NOMO-1 treated with DMSO at 0.1 percent for 48 hours (cell line): ENCODE data around the gene RNF8.

Experiments
- DNase-seq: peaks from one replicate; lab custom pipeline; 2025; ENCODE audit not compliant: unreplicated experiment; lab: John Stamatoyannopoulos, UW

Gene RNF8

DNA sequence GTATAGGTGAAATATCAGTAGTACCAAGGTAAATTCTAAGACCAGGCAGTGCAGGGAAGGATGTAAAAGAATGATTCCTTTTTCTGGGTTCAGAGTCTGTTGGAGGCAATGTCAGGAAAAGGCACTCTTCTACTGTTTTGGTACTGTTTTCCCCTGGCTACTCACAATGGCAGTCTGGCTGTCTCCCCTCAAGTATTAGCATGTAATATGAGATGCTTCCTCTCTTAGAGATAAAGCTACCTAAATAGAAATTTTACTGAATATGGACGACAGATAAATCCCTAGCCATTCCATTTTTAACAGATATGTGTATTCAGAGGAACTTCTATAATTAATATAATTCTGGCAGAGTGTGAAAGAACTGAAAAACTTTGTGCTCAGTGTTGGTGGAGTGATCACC, 3.5 kb downstream of the RNF8 start:
- no peak for DNase-seq

DNA sequence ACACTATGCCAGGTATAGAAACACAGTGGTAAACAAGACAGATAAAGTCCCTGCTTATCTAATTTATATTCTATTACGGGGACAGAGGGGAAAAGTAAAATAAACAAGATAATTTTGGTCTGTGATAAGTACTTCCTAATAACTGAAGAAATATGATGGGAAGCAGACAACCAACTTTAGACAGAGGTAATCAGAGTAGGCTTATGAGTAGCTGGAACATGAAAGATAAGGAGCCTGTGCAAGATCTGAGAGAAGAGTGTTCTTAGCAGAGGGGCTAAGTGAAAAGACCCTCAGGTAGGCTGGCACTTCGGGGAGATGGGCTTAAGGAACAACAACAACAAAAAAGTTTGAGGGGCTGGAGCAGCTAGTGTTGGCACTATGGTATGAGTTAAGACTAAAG, 4.1 kb downstream of the RNF8 start:
- no peak for DNase-seq

DNA sequence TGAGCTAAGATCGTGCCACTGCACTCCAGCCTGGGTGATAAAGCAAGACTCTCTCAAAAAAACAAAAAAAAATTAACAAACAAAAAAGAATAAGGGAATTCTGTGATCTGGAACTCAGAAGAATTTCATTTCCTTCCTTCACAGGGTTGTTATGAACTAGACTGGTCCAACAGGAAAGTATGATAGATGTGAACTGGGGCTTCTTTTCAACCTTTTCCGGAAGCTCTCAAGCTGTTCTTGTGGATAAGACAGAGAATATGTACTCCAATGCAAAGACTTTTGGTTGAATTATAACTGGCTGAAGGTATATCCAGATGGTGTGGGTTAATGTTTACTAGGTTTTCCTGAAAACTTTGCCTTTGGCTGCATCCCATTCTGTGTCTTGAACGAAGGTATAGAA, 5.3 kb downstream of the RNF8 start:
- no peak for DNase-seq

DNA sequence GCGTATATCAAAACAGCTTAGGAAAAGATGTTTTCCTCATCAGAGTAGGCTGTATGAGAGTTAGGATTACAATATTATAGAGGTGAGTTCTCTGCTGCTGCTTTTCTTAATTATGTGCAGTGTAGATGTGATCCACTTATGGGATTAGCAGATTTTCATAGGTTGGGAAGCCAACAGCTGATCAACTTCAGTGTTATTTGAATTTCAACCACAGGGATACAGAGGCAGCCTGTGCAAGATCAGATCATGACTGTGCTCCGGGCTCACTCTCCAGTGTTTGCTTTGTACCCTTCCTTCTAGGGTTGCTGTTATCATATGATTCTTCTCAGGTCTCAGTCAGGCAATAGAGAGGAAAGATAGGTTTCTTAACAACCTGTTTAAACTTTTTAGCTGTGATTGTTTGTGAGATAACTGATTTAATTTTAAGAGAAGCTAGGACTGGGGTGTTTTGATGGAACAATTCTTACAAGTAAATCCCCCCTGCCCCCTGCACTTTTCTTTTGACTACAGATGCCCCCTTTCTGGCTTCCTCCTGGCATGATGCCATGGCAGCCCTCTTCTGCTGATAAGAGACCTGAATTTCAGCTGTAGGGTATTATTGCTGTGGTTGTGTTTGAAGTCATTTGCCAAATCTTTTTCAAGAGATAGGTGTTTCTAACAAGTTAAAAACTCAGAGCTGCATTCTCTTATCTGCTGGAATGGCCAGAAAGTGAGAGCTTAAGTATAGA, 8.5 kb downstream of the RNF8 start:
- DNase-seq, result no peak

DNA sequence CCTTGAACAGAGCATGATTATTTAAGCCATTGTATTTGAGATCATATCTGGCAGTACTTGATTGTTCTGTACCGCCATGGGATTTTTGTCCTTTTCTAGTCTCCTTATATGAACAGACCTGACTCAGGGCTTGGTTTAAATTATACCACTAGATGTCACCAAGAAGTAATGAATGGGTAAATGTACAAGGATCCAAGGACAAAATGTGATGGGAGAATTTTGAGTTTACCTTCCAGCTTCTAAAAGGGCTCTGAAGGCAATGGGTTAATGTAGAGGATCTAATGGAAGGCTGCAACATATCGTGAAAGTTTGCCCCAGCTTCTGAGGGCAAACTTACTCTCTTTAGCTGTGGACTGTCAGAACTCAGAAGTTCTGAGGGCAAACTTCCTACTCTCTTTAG, 12.0 kb downstream of the RNF8 start:
- no peak for DNase-seq

DNA sequence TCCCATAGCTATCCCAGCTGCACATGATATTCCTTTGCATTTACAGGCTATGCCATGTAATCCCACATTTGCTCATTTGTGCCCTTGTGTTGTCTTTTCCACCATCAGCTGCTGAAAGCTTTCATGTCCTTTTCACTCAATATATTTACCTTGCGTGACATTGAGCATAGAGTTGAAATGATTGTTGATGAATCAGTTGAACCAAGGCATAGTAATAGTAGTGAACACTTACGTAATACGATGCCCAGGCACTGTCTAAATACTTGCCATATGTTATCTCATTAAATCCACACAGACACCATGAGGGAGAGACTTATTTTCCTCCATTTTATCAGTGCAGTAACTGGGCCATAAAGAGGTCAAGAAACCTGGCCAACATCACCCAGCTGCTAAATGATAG, 13.1 kb downstream of the RNF8 start:
- DNase-seq, result no peak

DNA sequence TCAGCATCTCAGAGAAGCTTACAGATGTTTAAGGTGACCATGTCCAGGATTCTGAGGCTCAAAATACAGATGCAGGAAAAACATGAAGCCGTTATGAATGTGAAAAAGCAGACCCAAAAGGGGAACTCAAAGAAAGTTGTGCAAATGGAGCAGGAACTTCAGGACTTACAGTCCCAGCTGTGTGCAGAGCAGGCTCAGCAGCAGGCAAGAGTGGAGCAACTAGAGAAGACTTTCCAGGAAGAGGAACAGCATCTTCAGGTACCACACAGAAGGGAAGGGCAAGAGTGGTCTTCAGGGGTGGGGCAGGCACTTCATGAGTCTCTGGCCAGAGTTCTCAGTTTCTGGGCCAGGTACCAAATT, 15.2 kb downstream of the RNF8 start:
- peak; percentile 11 for DNase-seq

DNA sequence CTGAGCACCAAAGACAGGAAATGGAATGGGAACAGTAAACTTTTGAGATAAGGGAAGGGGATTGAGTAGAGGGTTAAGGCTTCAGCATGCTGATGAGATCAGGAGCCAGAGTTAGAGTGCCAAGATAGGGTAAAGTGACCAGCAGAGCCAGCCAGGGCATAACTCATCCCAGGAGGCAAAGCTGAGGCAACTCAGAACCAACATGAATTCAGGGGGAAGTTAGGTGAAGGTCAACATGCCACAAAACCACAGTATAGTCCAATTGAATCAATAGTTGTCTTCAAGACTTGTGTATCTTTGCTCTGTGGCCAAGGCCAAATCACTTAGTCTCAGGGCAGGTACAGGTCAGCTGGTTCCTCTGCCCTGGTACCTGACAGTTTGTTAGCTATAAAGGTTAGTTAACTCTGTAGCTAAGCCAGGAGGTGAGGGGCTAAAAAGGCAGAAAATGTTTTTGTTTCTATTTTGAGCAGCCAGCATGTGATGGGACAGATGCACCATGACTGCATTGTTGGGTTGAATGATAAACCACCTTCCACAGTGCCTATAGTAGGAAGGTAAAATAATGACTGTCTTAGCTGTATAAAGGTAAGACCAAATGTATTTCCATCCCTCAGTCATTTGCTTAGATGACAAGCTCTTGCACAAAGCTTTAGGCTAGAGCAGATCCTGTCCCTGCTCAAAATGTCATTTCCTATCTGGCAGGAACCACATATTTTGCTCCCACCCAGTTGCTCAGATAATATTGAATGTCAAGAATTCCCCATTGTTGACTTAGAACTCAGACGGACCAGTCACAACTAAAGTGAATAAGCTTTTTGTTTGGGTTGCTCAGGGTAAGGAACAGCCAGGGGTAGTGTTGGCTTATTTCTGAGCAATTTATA, 15.8 kb downstream of the RNF8 start:
- no peak for DNase-seq

DNA sequence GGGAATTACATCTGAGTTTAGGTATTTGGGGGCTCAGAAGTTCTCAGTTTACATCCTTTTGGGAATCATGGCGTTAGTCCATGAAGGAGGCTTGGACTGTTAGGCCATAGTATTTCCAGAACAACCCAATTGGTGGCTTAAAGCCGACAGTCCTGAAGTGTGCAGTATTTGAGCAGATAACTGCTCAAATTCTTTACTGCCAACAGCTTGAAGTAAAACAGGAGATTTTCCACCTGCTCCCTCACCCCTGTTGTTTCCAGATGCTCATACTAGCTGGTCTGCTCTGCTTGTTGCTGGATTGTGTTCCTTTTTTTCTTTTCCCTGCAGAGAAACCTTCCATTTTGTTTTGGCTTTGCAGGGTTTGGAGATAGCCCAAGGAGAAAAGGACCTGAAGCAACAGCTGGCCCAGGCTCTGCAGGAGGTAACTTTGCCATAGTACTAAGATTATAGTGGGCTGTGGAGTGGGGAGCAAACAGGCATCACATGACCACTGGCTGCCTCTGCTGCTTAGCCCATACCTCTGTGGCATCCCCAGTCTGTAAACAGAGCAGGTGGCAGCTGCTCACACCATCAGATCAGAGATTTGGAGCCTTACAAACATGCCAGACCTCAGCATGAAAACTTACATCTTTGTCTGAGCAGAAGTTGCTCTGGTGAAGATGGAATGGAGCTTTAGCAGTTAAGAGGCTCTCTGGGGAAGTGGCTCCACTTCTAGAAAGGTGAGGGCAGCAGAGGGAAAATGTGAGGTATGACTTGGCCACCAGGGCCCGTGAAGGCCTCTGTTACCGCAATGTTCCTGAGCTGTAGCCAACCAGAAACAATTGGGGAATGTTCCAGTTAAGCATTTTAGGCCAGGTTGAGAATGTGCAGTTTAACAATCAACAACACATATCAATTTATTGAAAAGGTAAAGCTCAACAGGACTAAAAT, 17.6 kb downstream of the RNF8 start:
- no peak for DNase-seq

DNA sequence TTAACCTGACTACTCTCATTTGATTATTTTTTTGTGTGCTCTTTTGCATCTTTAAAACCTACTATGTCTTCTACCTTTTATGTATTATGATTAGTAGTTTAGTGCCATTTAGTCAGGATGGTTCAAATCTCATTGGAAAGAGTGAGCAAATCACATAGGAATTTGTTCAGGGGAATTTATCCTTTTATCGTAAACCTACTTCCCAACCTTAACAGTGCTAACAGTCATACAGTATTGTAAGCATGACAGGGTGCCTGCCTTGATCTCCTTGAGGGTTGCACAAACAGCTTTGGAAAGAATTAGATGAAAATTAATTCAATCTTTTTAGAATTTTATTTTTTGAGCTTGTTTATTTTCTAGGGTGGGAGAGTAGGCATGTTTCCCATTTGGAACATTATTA, 18.3 kb downstream of the RNF8 start:
- no peak for DNase-seq

DNA sequence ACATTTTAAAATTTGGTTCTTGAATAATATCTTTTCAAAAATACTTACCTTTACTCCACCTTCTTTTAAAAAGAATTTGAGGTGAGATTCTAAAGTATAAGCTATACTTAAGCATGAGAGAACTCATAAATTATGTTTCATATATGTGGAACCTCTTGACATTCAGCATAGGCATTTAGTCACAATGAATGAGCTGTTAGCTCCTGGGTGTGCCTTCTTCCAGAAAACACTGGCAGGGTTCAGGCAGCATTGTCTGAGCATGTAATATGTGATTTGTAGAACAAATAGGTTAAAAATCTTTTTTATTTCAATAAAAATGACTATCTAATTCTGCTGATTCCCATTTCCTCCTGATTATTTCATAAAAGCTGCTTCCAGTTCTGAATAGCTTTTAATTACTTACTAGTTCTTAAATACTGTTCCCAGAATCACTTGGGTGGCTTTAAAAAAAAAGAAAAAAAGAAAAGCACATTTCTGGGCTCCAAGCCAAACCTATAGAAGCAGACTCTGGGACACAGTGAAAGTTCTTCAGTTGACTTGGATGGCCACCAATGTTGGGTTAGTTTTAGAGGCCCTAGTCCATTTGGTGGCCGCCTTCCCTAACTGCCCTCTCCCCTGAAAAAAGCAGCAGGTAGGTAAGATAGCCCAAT, 20.2 kb downstream of the RNF8 start:
- DNase-seq, result no peak

DNA sequence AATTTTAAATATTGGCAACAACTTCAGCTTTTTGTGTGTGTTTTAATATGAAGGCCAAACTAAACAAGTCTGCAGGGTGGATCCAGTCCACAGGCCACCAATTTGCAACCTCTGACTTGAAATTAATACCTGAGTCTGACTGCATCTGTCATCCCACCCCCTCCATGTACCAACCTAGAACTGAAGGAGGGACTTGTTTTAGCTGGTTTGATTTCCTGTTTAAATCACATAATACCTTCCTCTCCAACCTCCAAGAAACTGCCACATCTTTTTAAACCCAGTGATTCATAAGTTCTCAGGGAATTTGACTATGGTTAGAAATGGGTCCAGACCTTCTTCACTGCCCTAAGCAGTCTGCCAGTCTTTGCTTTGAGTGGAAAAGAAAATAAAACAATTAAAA, 21.6 kb downstream of the RNF8 start:
- no peak for DNase-seq

DNA sequence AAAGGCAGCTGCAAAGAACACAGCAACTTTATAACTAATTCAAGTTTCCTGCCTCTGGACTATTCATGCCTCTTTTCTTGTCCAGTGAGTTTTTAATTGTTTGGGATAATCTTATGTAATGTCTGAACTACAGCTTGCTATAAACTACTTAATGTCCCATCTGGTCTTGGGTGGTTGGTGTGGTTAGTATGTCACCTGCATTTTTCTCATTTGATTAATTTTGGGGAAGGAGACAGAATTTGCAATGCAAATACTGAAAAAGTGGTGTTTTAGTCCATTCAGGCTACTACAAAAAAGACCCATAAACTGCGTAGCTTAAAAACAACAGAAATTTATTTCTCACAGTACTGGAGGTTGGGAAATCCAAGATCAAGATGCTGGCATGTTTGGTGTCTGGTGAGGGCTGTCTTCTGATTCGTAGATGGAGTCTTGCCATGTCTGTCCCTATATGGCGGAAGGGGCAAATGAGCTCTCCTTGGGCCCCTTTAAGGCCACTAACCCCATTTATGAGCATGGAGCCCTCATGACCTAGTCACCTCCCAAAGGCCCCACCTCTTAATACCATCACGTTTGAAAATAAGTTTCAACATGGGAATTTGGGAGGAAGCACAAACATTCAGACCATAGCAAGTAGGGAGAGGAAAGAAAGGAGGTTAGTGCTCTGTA, 22.4 kb downstream of the RNF8 start:
- no peak for DNase-seq

DNA sequence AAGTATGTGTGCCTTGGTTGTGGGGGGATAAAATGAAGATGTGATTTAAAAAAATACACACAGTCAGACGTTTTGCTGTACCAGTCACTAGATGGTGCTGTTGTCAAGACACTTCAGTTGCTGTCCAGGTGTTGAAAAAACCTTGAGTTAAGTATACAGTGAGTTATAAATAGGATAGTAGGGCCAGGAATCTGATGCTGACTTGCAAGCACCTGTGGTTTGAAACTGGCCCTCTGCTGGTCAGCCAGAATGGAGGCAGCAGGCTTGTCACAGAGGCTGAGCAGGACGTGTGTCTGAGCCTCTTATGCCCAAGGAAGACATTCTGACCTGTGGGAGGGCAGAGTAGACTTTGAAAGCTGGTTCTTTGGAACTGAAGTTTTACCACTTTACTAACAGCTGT, 27.8 kb downstream of the RNF8 start:
- peak; percentile 34 for DNase-seq

DNA sequence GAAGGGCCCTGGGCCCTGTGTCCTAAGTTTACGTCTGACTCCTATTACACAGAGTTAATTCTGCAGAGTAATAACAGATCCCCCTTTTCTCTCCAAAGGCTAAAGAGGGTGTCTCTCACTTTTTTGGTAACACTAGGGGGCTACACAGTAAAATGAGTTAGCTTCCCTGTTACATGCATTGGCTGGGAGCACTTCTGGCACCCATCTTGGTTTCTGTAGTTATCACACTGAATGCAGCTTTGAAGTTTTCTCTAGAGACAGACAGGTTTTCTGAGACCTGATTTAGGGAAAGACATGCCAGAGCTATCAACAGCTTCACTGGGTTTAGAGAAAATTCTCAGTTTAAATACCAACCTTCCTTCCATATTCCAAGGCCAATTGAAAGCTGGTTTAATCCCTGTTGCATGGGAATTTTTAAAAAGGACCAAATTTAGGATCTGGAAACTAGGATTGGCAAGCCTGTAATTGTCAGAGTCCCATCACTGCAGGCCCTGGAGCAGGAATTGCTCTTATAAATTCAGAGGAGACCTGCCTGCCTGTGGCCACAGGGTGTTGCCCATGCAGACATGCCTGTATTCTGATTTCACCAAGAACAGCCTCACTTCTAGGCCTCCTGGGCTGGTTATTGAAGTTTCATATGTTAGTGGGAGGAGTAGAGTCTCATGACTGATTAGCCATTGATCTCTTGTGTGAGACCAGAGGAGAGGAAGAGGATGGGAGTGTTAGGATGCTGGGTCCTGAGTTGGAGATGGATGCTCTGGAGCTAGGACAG, 29.4 kb downstream of the RNF8 start:
- no peak for DNase-seq

DNA sequence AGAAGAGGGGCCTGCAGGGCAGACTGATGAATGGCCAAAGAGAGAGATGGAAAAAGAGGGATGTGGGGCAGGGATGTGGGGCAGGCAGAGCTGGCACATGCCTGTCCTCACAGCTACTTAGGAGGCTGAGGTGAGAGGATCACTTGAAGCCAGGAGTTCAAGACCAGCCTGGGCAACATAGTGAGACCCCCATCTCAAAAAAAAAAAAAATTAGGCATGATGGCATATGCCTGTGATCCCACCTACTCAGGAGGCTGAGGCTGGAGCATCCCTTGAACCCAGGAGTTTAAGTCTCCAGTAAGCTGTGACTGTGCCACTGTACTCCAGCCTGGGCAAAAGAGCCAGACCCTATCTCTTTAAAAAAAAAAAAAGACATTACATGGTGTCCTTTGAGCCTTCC, 34.8 kb downstream of the RNF8 start:
- no peak for DNase-seq

DNA sequence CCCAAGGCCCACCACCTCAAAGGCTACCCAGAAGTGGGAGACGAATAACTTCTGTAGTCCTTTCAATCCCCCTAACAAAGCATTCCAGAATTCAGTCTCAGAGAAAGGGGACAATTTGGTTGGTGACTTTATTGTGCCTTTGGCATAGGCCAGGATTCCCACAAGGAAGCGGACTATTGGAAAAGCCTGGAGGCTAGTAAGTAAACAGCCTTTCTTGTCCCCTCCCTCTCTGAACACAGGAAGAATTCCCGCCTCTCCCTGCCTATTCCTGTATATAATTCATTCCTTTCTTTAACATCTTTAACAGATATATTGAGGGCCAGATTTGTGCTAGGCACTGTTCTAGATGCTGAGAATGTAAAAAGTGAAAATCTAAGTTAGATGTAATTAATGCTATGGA, 36.1 kb downstream of the RNF8 start:
- DNase-seq, result no peak

DNA sequence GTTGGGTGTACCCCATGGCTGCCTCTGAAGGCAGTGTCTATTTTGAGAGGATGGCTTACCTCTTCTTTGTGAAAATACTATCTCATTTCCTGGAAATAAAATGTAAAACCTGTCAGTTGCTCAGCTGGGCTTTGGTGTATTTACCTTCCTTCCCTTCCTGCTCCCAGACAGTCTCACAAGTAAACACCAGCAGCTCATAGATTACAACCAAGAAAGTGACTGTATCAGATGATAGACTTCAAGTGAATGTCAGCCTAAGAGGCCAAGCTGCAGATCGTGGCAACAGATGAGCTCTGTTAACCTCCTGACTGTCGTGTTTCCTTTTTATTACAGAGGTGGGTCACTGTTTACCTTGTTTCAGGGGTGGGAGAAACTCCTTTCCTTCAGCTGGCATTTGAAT, 37.3 kb downstream of the RNF8 start:
- no peak for DNase-seq

DNA sequence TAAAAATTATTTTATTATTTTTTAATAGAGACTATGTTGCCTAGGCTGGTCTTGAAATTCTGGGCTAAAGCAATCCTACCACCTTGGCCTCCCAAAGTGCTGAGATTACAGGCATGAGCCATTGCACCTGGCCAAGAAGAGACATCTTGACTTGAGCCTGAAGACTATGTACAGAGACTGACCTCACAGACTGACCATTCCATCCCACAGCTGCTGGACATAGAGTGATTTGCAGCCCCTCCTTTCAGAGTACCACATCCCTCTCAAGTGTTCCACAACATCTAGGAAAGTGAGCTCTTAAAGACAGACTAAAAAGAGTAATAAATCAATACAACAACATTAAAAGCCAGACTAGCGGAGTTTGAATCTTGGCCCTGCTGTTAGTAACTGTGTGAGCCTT, 39.0 kb downstream of the RNF8 start:
- DNase-seq, result no peak
